ENCODE data around the gene BTBD19.

BTBD19 gene

DNA sequence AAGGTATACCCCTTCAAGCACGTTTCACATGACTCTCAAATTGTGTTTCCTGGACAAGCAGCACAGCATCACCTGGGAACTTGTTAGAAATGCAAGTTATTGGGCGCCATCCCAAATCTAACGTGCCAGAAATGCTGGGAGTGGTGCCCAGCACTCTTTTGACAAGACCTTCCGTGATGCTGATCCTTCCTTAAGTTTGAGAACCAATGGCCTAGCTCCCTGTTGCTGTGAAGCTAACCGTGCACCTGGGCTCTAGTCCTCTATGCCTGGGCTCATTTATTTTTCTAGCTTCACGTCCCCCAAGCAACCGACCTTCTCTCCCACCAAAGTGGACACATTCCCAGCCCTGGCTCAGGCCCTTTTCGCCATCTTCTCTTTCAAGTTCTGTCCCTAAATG is 24.6 kb upstream of the BTBD19 start:
- H3K9me3 ChIP-seq (ENCODE audit: control extremely low read depth in 1 of 5, control insufficient read depth in 4 of 5, insufficient read depth in 2 of 5, low read depth in 1 of 5, low read length in 4 of 5): no peaks in the 10 kb centered on the region
- H3K4me1 ChIP-seq (ENCODE audit: control extremely low read depth in 1 of 4, control insufficient read depth in 4 of 4, insufficient read depth in 4 of 4, low read length in 3 of 4): peaks cover 8 to 35% (median 30%) of the 10 kb centered on the region in 4 experiments
- no peaks in the 10 kb centered on the region for H3K27me3 ChIP-seq (replicated peaks in 2 of 5; ENCODE audit: control insufficient read depth in 4 of 5, insufficient read depth in 5 of 5, low read length in 4 of 5)
- H3K4me3 ChIP-seq (ENCODE audit: control insufficient read depth in 1 of 7, extremely low read depth in 1 of 7, insufficient read depth in 4 of 7, low read depth in 2 of 7, low read length in 6 of 7): peak overlapping the region in 6 of 7 experiments; percentile 11 to 69 (median 30)
- no peak for DNase-seq
- WGBS (ENCODE audit: insufficient coverage): 73% methylated on average over 5 of the region's 8 CpGs
- ChIA-PET POLR2A (no interaction called here), CTCF (interaction anchor here (1.0 to 2.1 kb wide), 2 partner anchors 9 to 26 kb away, joined by 3 to 9 read pairs; no protein-coding TSS in a partner anchor)
- H3K27ac ChIP-seq (ENCODE audit: insufficient read depth in 1 of 2, low read depth in 1 of 2, low read length in 2 of 2, poor library complexity in 1 of 2, severe bottlenecking in 2 of 2): no peak overlapping the region
- H3K36me3 ChIP-seq (ENCODE audit: control insufficient read depth in 4 of 4, insufficient read depth in 4 of 4, low read length in 3 of 4): peaks cover 10 to 29% (median 18%) of the 10 kb centered on the region in 4 experiments

DNA sequence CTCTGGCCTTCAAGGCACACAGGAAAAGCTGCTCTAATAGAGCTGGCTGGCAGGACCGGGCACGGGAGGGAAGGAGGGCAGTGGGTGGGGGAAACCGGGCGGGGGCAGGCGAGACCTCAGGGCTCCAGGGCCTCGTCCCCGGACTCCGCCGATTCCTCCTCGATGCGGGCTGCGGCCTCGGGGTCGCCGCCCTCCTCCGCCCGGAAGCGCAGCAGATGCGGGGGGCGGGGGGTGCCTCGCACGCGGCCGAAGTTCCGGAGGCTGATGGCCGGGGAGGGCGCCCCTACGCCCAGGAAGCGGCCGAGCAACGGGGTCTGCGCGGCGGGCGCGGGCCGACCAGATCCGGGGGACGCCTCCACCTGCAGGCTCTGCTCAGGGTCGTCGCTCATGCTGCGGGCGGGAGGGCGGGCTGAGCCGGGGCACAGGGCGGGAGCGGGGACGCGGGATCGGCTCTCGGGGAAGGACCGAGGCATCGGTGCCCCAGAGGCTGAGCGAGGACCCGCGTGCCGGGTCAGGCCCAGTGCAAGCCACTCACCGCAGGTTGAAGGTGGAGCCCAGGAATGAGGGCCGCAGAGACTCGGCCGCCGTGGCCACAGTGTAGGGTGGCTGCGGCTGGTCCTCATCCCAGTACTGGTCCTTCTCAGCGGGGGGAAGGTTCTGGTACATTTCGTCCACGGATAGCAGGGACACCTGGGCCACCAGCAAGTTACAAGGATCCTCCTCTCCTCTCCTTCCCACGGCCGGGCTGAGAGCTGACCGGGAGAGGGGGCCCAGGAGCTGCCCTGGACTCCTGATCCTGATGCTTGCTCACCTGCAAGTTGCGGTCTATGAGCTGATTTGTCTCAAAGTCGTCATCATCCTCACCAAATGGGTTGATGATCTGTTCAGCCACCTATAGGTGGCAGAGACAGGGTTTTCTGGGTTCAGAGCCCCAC is 24.0 kb upstream of the BTBD19 start:
- peak in 1 of 3 donors; percentile 42 for DNase-seq
- peaks cover 7 to 23% (median 14%) of the 10 kb centered on the region in 4 experiments for H3K36me3 ChIP-seq (ENCODE audit: control insufficient read depth in 4 of 4, insufficient read depth in 4 of 4, low read length in 3 of 4)
- 13% methylated on average over 67 of the region's 71 CpGs for WGBS (ENCODE audit: insufficient coverage)
- ChIA-PET CTCF (interaction anchor here (1.0 to 7.5 kb wide), 9 partner anchors 9 to 54 kb away, joined by 3 to 43 read pairs (median 7); partner anchors contain the start of genes BTBD19, DYNLT4, PLK3 and RNU5D-1), POLR2A (interaction anchor here (0.6 to 1.2 kb wide), 2 partner anchors 8 to 34 kb away, joined by 3 to 5 read pairs; no protein-coding TSS in a partner anchor)
- peaks cover 8 to 35% (median 30%) of the 10 kb centered on the region in 4 experiments for H3K4me1 ChIP-seq (ENCODE audit: control extremely low read depth in 1 of 4, control insufficient read depth in 4 of 4, insufficient read depth in 4 of 4, low read length in 3 of 4)
- no peaks in the 10 kb centered on the region for H3K9me3 ChIP-seq (ENCODE audit: control extremely low read depth in 1 of 5, control insufficient read depth in 4 of 5, insufficient read depth in 2 of 5, low read depth in 1 of 5, low read length in 4 of 5)
- peak overlapping the region; percentile 11 to 69 (median 23) for H3K4me3 ChIP-seq (ENCODE audit: control insufficient read depth in 1 of 7, extremely low read depth in 1 of 7, insufficient read depth in 4 of 7, low read depth in 2 of 7, low read length in 6 of 7)
- no peaks in the 10 kb centered on the region for H3K27me3 ChIP-seq (replicated peaks in 2 of 5; ENCODE audit: control insufficient read depth in 4 of 5, insufficient read depth in 5 of 5, low read length in 4 of 5)
- no peak overlapping the region for H3K27ac ChIP-seq (ENCODE audit: insufficient read depth in 1 of 2, low read depth in 1 of 2, low read length in 2 of 2, poor library complexity in 1 of 2, severe bottlenecking in 2 of 2)

DNA sequence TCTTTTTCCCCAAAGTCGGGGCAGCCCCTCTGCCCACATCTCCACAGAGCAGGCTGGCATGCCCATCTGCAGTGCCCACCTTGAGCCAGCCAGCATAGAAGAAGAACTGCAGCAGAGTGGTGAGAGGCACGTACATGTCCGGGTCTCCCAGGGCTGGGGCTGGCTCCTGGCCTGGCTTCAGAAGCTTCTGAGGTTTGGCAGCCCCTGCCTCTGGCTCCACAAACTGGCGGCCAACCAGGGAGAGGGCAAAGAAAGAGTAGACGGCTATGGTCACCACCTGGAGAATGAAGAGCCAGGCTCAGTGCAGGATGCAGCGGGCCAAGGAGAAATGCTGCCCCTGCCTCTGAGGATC is 23.3 kb upstream of the BTBD19 start:
- DNase-seq: no peak
- ChIA-PET POLR2A (interaction anchor here (0.6 to 1.9 kb wide), 4 partner anchors 9 to 54 kb away, joined by 3 to 6 read pairs (median 4); partner anchors contain the start of genes BTBD19 and DYNLT4), CTCF (interaction anchor here (0.7 to 7.5 kb wide), 10 partner anchors 8 to 517 kb away, joined by 3 to 43 read pairs (median 6); partner anchors contain the start of genes BTBD19, DYNLT4, PLK3 and RNU5D-1)
- peaks cover 7 to 16% (median 11%) of the 10 kb centered on the region in 4 experiments for H3K36me3 ChIP-seq (ENCODE audit: control insufficient read depth in 4 of 4, insufficient read depth in 4 of 4, low read length in 3 of 4)
- peak overlapping the region in 1 of 7 experiments; percentile 24 for H3K4me3 ChIP-seq (ENCODE audit: control insufficient read depth in 1 of 7, extremely low read depth in 1 of 7, insufficient read depth in 4 of 7, low read depth in 2 of 7, low read length in 6 of 7)
- H3K4me1 ChIP-seq (ENCODE audit: control extremely low read depth in 1 of 4, control insufficient read depth in 4 of 4, insufficient read depth in 4 of 4, low read length in 3 of 4): peaks cover 8 to 35% (median 30%) of the 10 kb centered on the region in 4 experiments
- no peaks in the 10 kb centered on the region for H3K27me3 ChIP-seq (replicated peaks in 2 of 5; ENCODE audit: control insufficient read depth in 4 of 5, insufficient read depth in 5 of 5, low read length in 4 of 5)
- no peak overlapping the region for H3K27ac ChIP-seq (ENCODE audit: insufficient read depth in 1 of 2, low read depth in 1 of 2, low read length in 2 of 2, poor library complexity in 1 of 2, severe bottlenecking in 2 of 2)
- WGBS (ENCODE audit: insufficient coverage): 95% methylated on average over 5 of the region's 6 CpGs
- no peaks in the 10 kb centered on the region for H3K9me3 ChIP-seq (ENCODE audit: control extremely low read depth in 1 of 5, control insufficient read depth in 4 of 5, insufficient read depth in 2 of 5, low read depth in 1 of 5, low read length in 4 of 5)

DNA sequence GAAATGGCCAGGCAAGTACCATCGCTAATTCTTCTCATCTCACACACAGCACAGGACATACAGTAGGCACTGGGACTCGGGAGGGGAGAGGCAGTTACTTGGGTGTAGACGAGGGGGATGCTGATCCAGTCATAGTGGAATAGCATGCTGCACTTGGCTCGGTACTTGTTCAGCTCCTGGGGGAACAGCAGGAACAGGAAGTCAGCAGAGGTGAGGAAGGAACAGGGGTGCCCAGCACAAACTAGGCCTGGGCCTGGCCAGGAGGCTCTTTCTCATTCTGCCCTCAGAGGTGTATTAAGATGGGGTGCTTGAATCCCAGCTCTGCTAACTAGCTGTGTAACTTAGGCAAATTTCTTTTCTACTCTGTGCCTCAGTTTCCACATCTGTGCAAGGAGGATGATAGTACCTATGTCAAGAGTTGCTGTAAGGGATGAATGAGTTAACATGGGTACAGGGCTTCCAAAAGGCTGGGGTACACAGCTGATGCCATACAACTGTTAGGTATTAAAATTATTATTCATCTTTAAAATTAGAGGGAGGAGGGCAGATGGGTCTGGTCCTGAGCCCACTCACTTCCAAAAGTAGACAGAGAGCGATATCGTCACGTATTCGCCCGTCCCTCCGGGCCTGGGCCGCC is 22.7 kb upstream of the BTBD19 start:
- ChIA-PET POLR2A (interaction anchor here (0.6 to 1.9 kb wide), 6 partner anchors 10 to 54 kb away, joined by 3 to 6 read pairs (median 4); partner anchors contain the start of genes BTBD19, DYNLT4 and PLK3), CTCF (interaction anchor here (0.7 to 7.5 kb wide), 11 partner anchors 10 to 516 kb away, joined by 3 to 43 read pairs (median 5); partner anchors contain the start of genes BTBD19, DYNLT4, PLK3 and RNU5D-1)
- no peak for DNase-seq
- Histone ChIP-seq H3K36me3 (ENCODE audit: control insufficient read depth in 4 of 4, insufficient read depth in 4 of 4, low read length in 3 of 4) (peaks cover 7 to 11% (median 8%) of the 10 kb centered on the region in 4 experiments), H3K4me1 (ENCODE audit: control extremely low read depth in 1 of 4, control insufficient read depth in 4 of 4, insufficient read depth in 4 of 4, low read length in 3 of 4) (peaks cover 8 to 35% (median 30%) of the 10 kb centered on the region in 4 experiments), H3K4me3 (ENCODE audit: control insufficient read depth in 1 of 7, extremely low read depth in 1 of 7, insufficient read depth in 4 of 7, low read depth in 2 of 7, low read length in 6 of 7) (peak overlapping the region in 6 of 7 experiments; percentile 16 to 76 (median 58)), H3K9me3 (ENCODE audit: control extremely low read depth in 1 of 5, control insufficient read depth in 4 of 5, insufficient read depth in 2 of 5, low read depth in 1 of 5, low read length in 4 of 5) (no peaks in the 10 kb centered on the region), H3K27me3 (replicated peaks in 2 of 5; ENCODE audit: control insufficient read depth in 4 of 5, insufficient read depth in 5 of 5, low read length in 4 of 5) (no peaks in the 10 kb centered on the region), H3K27ac (ENCODE audit: insufficient read depth in 1 of 2, low read depth in 1 of 2, low read length in 2 of 2, poor library complexity in 1 of 2, severe bottlenecking in 2 of 2) (no peak overlapping the region)
- WGBS (ENCODE audit: insufficient coverage): 8% methylated on average over 8 of the region's 11 CpGs

DNA sequence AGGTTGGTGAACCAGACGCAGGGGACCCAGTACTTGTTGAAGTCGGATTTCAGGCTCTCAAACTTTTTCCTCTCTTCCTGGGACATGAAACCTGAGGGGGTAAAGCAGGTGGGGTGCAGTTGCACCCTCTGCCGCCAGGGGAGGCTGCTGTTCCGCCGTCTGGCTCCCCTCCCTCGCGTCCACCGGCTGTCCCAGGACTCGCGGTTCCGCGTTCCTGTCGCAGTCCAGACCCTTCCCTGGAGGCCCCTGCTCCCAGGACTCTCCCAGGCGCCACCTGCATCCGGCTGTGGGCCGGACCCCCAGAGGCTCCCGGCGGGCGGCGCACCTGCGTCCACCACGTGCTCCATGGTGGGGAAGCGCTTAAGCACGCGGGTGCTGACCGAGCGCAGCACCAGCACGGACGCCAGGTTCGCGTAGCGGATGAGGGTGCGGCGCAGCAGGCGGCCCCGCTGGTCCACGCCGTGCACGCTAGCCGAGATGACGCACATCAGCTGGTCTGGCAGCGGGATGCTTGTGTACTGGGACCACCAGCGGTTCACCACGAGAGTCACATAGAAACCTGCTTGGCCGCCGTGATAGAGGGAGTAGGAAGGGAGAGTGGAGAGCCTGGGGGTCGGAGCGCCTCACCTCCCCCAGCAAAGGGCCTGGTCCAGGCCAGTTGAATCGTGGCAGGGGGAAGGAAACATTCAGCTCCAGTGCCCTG is 22.0 kb upstream of the BTBD19 start:
- Histone ChIP-seq H3K4me3 (ENCODE audit: control insufficient read depth in 1 of 7, extremely low read depth in 1 of 7, insufficient read depth in 4 of 7, low read depth in 2 of 7, low read length in 6 of 7) (peak overlapping the region in 6 of 7 experiments; percentile 23 to 76 (median 58)), H3K27ac (ENCODE audit: insufficient read depth in 1 of 2, low read depth in 1 of 2, low read length in 2 of 2, poor library complexity in 1 of 2, severe bottlenecking in 2 of 2) (no peak overlapping the region)

More for the DNA sequence above, 22.0 kb upstream of the BTBD19 start:
- WGBS (ENCODE audit: insufficient coverage): under 1% methylated on average over 36 of the region's 49 CpGs
- peak; percentile 76 to 85 (median 85) for DNase-seq
- Histone ChIP-seq H3K4me1 (ENCODE audit: control extremely low read depth in 1 of 4, control insufficient read depth in 4 of 4, insufficient read depth in 4 of 4, low read length in 3 of 4) (peaks cover 8 to 35% (median 30%) of the 10 kb centered on the region in 4 experiments), H3K9me3 (ENCODE audit: control extremely low read depth in 1 of 5, control insufficient read depth in 4 of 5, insufficient read depth in 2 of 5, low read depth in 1 of 5, low read length in 4 of 5) (no peaks in the 10 kb centered on the region), H3K27me3 (replicated peaks in 2 of 5; ENCODE audit: control insufficient read depth in 4 of 5, insufficient read depth in 5 of 5, low read length in 4 of 5) (no peaks in the 10 kb centered on the region), H3K36me3 (ENCODE audit: control insufficient read depth in 4 of 4, insufficient read depth in 4 of 4, low read length in 3 of 4) (peaks cover 3 to 5% (median 3%) of the 10 kb centered on the region in 4 experiments)
- POLR2A ChIA-PET: interaction anchor here (0.9 to 1.9 kb wide), 5 partner anchors 14 to 65 kb away, joined by 3 to 6 read pairs (median 5); partner anchors contain the start of genes BTBD19, DYNLT4 and PLK3
- CTCF ChIA-PET: interaction anchor here (0.7 to 7.5 kb wide), 9 partner anchors 13 to 516 kb away, joined by 3 to 43 read pairs (median 7); partner anchors contain the start of genes BTBD19, DYNLT4, PLK3 and RNU5D-1

All from common myeloid progenitor, CD34-positive (primary cell).